Endodermal cell (in vitro differentiated cells): Measurements from ENCODE around the gene KISS1R. TPM values are rescaled to one million over a fixed set of nuclear protein-coding genes. Genes with fewer than 3 reads are reported as not detected.
A peak's percentile ranks its signal among the peaks of the same experiment; 100 is the strongest.
"Not testable (repeated sequence)": the region's sequence is repeated elsewhere in the genome, so short reads cannot be mapped to it uniquely, and the experiment has no call there.

Experiments
- DNase-seq: peaks from one replicate; pipeline ENCODE4 v3.0.0-alpha.2; 2017
- H3K27ac ChIP-seq: 2 replicates; pipeline ENCODE4 v1.5.1; 2013; ENCODE audit warnings: mild to moderate bottlenecking, low read depth, low read length, moderate library complexity
- H3K27me3 ChIP-seq: 2 replicates; pipeline ENCODE4 v1.6.1; 2013; ENCODE audit warnings: mild to moderate bottlenecking, low read length, moderate library complexity; ENCODE audit not compliant: insufficient read depth, control insufficient read depth, poor library complexity, severe bottlenecking
- H3K36me3 ChIP-seq: 2 replicates; pipeline ENCODE4 v1.7.0; 2013; ENCODE audit warnings: mild to moderate bottlenecking, low read length, moderate library complexity; ENCODE audit not compliant: control insufficient read depth, insufficient read depth
- H3K4me1 ChIP-seq: one replicate; pipeline ENCODE4 v1.7.0; 2013; ENCODE audit warnings: low read length; ENCODE audit not compliant: control insufficient read depth, insufficient read depth
- H3K4me3 ChIP-seq: 2 replicates; pipeline ENCODE4 v1.5.1; 2013; ENCODE audit warnings: mild to moderate bottlenecking, low read length, moderate library complexity
- H3K9ac ChIP-seq: 2 replicates; pipeline ENCODE4 v1.6.1; 2013; ENCODE audit warnings: mild to moderate bottlenecking, low read length, moderate library complexity; ENCODE audit not compliant: poor library complexity, severe bottlenecking; ENCODE audit errors: extremely low read depth
- H3K9me3 ChIP-seq: 2 replicates; pipeline ENCODE4 v1.6.1; 2013; ENCODE audit warnings: mild to moderate bottlenecking, low read length, moderate library complexity; ENCODE audit not compliant: control insufficient read depth
- H3K27ac Mint-ChIP-seq: 2 replicates; pipeline ENCODE4 v1.8.0; 2020; ENCODE audit warnings: mixed read lengths
- H3K27me3 Mint-ChIP-seq: 2 replicates; pipeline ENCODE4 v1.8.0; 2021; ENCODE audit warnings: mild to moderate bottlenecking, mixed read lengths; ENCODE audit not compliant: insufficient read depth
- H3K36me3 Mint-ChIP-seq: 2 replicates; pipeline ENCODE4 v1.8.0; 2020; ENCODE audit warnings: low read depth, mixed read lengths
- H3K4me1 Mint-ChIP-seq: 2 replicates; pipeline ENCODE4 v1.8.0; 2020; ENCODE audit warnings: mixed read lengths
- H3K4me3 Mint-ChIP-seq: 2 replicates; pipeline ENCODE4 v1.8.0; 2020; ENCODE audit warnings: mild to moderate bottlenecking, moderate library complexity, mixed read lengths
- H3K9me3 Mint-ChIP-seq: 2 replicates; pipeline ENCODE4 v1.8.0; 2020; ENCODE audit warnings: mild to moderate bottlenecking, mixed read lengths
- WGBS, 2 experiments: methylation state at CpG; one replicate each; pipeline versions ENCODE4 v1.1.5 to v1.1.7; 2013; ENCODE audit warnings: missing lambda C conversion rate in 2 of 2, mixed read lengths in 1 of 2; ENCODE audit not compliant: insufficient coverage in 1 of 2, insufficient read length in 1 of 2; 5-methylcytosine and 5-hydroxymethylcytosine counted together
- total RNA-seq, 2 donors: library from RNA; stranded (reverse); fragmentation: NEBNext Ultra II Directional in 1 of 2; extraction: Animal tissue kit (Norgen Biotek cat#: 25700) in 1 of 2; gene quantifications; 2 replicates in 1 of 2; 3 replicates in 1 of 2; pipeline ENCODE4 v1.2.1, GENCODE V29; 2021
- TF ChIP-seq, protein P1 (sequence below): fragments of 200-600 bp; sonication (generic); conservative IDR thresholded peaks from 2 replicates; pipeline ENCODE4 v1.5.0; 2021; ENCODE audit warnings: antibody characterized with exemption, mild to moderate bottlenecking

Gene KISS1R
- total RNA-seq, 2 donors from 2014 or later, result 0.73 TPM; not detected in 1

GRCh38 chr19:876780-877314 lies 40.3 kb upstream of the KISS1R start:
- TF ChIP-seq, protein P1, sequence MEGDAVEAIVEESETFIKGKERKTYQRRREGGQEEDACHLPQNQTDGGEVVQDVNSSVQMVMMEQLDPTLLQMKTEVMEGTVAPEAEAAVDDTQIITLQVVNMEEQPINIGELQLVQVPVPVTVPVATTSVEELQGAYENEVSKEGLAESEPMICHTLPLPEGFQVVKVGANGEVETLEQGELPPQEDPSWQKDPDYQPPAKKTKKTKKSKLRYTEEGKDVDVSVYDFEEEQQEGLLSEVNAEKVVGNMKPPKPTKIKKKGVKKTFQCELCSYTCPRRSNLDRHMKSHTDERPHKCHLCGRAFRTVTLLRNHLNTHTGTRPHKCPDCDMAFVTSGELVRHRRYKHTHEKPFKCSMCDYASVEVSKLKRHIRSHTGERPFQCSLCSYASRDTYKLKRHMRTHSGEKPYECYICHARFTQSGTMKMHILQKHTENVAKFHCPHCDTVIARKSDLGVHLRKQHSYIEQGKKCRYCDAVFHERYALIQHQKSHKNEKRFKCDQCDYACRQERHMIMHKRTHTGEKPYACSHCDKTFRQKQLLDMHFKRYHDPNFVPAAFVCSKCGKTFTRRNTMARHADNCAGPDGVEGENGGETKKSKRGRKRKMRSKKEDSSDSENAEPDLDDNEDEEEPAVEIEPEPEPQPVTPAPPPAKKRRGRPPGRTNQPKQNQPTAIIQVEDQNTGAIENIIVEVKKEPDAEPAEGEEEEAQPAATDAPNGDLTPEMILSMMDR, result no peak
- Histone ChIP-seq H3K4me3 (no peak overlapping the region), H3K36me3 (peaks cover 25% of the 10 kb centered on the region), H3K9ac (no peak overlapping the region), H3K9me3 (no peaks in the 10 kb centered on the region), H3K4me1 (no peaks in the 10 kb centered on the region), H3K27ac (no peak overlapping the region), H3K27me3 (no peaks in the 10 kb centered on the region)
- Mint-ChIP-seq H3K27me3 (no peaks in the 10 kb centered on the region), H3K9me3 (peaks cover 1% of the 10 kb centered on the region), H3K4me1 (no peaks in the 10 kb centered on the region), H3K27ac (no peak overlapping the region), H3K36me3 (peaks cover 34% of the 10 kb centered on the region), H3K4me3 (no peak overlapping the region)
- no peak for DNase-seq
- 92 to 96% methylated on average over 24 to 29 of the region's 29 CpGs for WGBS, 2 experiments

GRCh38 chr19:877992-878660 lies 39.0 kb upstream of the KISS1R start:
- H3K9ac ChIP-seq, H3K27ac Mint-ChIP-seq, H3K4me3 Mint-ChIP-seq, H3K27me3 Mint-ChIP-seq, H3K9me3 Mint-ChIP-seq, DNase-seq, H3K4me3 ChIP-seq, H3K27me3 ChIP-seq, H3K4me1 Mint-ChIP-seq, H3K4me1 ChIP-seq, H3K27ac ChIP-seq, H3K9me3 ChIP-seq: not testable (repeated sequence)
- peaks cover 41% of the 10 kb centered on the region for H3K36me3 Mint-ChIP-seq
- H3K36me3 ChIP-seq, result peaks cover 37% of the 10 kb centered on the region
- WGBS, 2 experiments, result 85 to 93% methylated on average over 7 to 21 of the region's 23 CpGs

- not testable (repeated sequence) for H3K4me1 ChIP-seq, H3K4me3 Mint-ChIP-seq, H3K27ac Mint-ChIP-seq, H3K27me3 Mint-ChIP-seq, H3K9me3 Mint-ChIP-seq, H3K27ac ChIP-seq, H3K4me1 Mint-ChIP-seq, H3K4me3 ChIP-seq, H3K9ac ChIP-seq, H3K9me3 ChIP-seq, H3K27me3 ChIP-seq
- H3K36me3 ChIP-seq, result peaks cover 33% of the 10 kb centered on the region
- DNase-seq, result peak; percentile 49
- H3K36me3 Mint-ChIP-seq, result peaks cover 45% of the 10 kb centered on the region
- WGBS, 2 experiments, result 87 to 93% methylated on average over 15 to 24 of the region's 24 CpGs
Observed at GRCh38 chr19:878751-879561, 38.2 kb upstream of the KISS1R start.
